ENCODE results near the gene RAPGEF1. TPM values are rescaled to one million over a fixed set of nuclear protein-coding genes. Genes with fewer than 3 reads are reported as not detected.

RAPGEF1 gene
- total and polyA plus RNA-seq, 7 experiments from 2014 or later = 1.2 to 181 (median 84.8) TPM

GRCh38 chr9:131695836-131696460, 43.9 kb downstream of the RAPGEF1 start:
- H3K36me3 ChIP-seq (ENCODE audit: control insufficient read depth in 2 of 3, insufficient read depth in 3 of 3, low read length in 3 of 3) = no peaks in the 10 kb centered on the region
- H3K27me3 Mint-ChIP-seq = no peaks in the 10 kb centered on the region
- H3K36me3 Mint-ChIP-seq = peaks cover 0 to 11% (median 6%) of the 10 kb centered on the region in 5 donors
- no peaks in the 10 kb centered on the region for H3K9me3 ChIP-seq (ENCODE audit: control insufficient read depth in 2 of 3, low read length in 3 of 3)
- H3K27ac ChIP-seq (ENCODE audit: low read depth, low read length) = no peak overlapping the region
- no peaks in the 10 kb centered on the region for H3K27me3 ChIP-seq (ENCODE audit: control insufficient read depth in 2 of 2, insufficient read depth in 2 of 2, low read length in 2 of 2)
- H3K4me1 Mint-ChIP-seq = peaks cover 67 to 96% (median 84%) of the 10 kb centered on the region in 7 donors
- peak overlapping the region in 1 of 9 donors; percentile 21 for H3K27ac Mint-ChIP-seq
- no peak for ATAC-seq
- no peaks in the 10 kb centered on the region for H3K9me3 Mint-ChIP-seq
- no peak overlapping the region for H3K4me3 Mint-ChIP-seq
- DNase-seq = no peak
- POLR2A ChIA-PET = interaction anchor here (1.7 to 4.8 kb wide), 2 partner anchors 18 to 38 kb away, joined by 3 to 16 read pairs; no protein-coding TSS in a partner anchor
- CTCF ChIA-PET = interaction anchor here (0.6 to 1.2 kb wide), 2 partner anchors 20 to 21 kb away, joined by 3 to 4 read pairs; no protein-coding TSS in a partner anchor
- peaks cover 23 to 37% of the 10 kb centered on the region in 2 donors for H3K4me1 ChIP-seq (ENCODE audit: control insufficient read depth in 2 of 2, insufficient read depth in 2 of 2, low read length in 2 of 2)
- intact Hi-C loops (cut with micrococcal nuclease) = no loop called here
- no peak overlapping the region for H3K4me3 ChIP-seq (ENCODE audit: low read length)

- no peaks in the 10 kb centered on the region for H3K36me3 ChIP-seq (ENCODE audit: control insufficient read depth in 2 of 3, insufficient read depth in 3 of 3, low read length in 3 of 3)
- ATAC-seq (no peak), DNase-seq (no peak)
- intact Hi-C loops (cut with micrococcal nuclease) = no loop called here
- no peaks in the 10 kb centered on the region for H3K27me3 Mint-ChIP-seq
- no peak overlapping the region for H3K27ac ChIP-seq (ENCODE audit: low read depth, low read length)
- no peak overlapping the region for H3K4me3 Mint-ChIP-seq
- H3K4me3 ChIP-seq (ENCODE audit: low read length) = no peak overlapping the region
- CTCF ChIA-PET = interaction anchor here (1.1 kb wide), 1 partner anchor 24 kb away, joined by 3 read pairs; no protein-coding TSS in a partner anchor
- POLR2A ChIA-PET = interaction anchor here (4.8 kb wide), 1 partner anchor 17 kb away, joined by 16 read pairs; no protein-coding TSS in a partner anchor
- no peaks in the 10 kb centered on the region for H3K27me3 ChIP-seq (ENCODE audit: control insufficient read depth in 2 of 2, insufficient read depth in 2 of 2, low read length in 2 of 2)
- peaks cover 0 to 11% (median 6%) of the 10 kb centered on the region in 5 donors for H3K36me3 Mint-ChIP-seq
- no peak overlapping the region for H3K27ac Mint-ChIP-seq
- H3K9me3 Mint-ChIP-seq = no peaks in the 10 kb centered on the region
- H3K9me3 ChIP-seq (ENCODE audit: control insufficient read depth in 2 of 3, low read length in 3 of 3) = no peaks in the 10 kb centered on the region
- H3K4me1 Mint-ChIP-seq = peaks cover 68 to 98% (median 86%) of the 10 kb centered on the region in 7 donors
- H3K4me1 ChIP-seq (ENCODE audit: control insufficient read depth in 2 of 2, insufficient read depth in 2 of 2, low read length in 2 of 2) = peaks cover 25 to 43% of the 10 kb centered on the region in 2 donors
Observed at GRCh38 chr9:131695366-131695765, 44.5 kb downstream of the RAPGEF1 start.

- DNase-seq (no peak), ATAC-seq (no peak)
- CTCF ChIA-PET = interaction anchor here (1.1 kb wide), 1 partner anchor 26 kb away, joined by 3 read pairs; no protein-coding TSS in a partner anchor
- Mint-ChIP-seq H3K9me3 (no peaks in the 10 kb centered on the region), H3K27me3 (no peaks in the 10 kb centered on the region), H3K4me1 (peaks cover 60 to 94% (median 84%) of the 10 kb centered on the region in 7 donors), H3K36me3 (peaks cover 0 to 9% (median 0%) of the 10 kb centered on the region in 5 donors), H3K27ac (peak overlapping the region in 6 of 9 donors; percentile 1 to 80 (median 38)), H3K4me3 (peak overlapping the region in 1 of 10 donors; percentile 3)
- H3K4me3 ChIP-seq (ENCODE audit: low read length) = no peak overlapping the region
- no peaks in the 10 kb centered on the region for H3K9me3 ChIP-seq (ENCODE audit: control insufficient read depth in 2 of 3, low read length in 3 of 3)
- no peak overlapping the region for H3K27ac ChIP-seq (ENCODE audit: low read depth, low read length)
- POLR2A ChIA-PET = interaction anchor here (1.0 to 4.8 kb wide), 3 partner anchors 15 to 41 kb away, joined by 3 to 16 read pairs (median 4); no protein-coding TSS in a partner anchor
- no peaks in the 10 kb centered on the region for H3K27me3 ChIP-seq (ENCODE audit: control insufficient read depth in 2 of 2, insufficient read depth in 2 of 2, low read length in 2 of 2)
- peaks cover 25 to 43% of the 10 kb centered on the region in 2 donors for H3K4me1 ChIP-seq (ENCODE audit: control insufficient read depth in 2 of 2, insufficient read depth in 2 of 2, low read length in 2 of 2)
- no peaks in the 10 kb centered on the region for H3K36me3 ChIP-seq (ENCODE audit: control insufficient read depth in 2 of 3, insufficient read depth in 3 of 3, low read length in 3 of 3)
- intact Hi-C loops (cut with micrococcal nuclease) = no loop called here
Observed at GRCh38 chr9:131693651-131694597, 46.0 kb downstream of the RAPGEF1 start.

GRCh38 chr9:131692612-131693562, 47.0 kb downstream of the RAPGEF1 start:
- Histone ChIP-seq H3K4me1 (ENCODE audit: control insufficient read depth in 2 of 2, insufficient read depth in 2 of 2, low read length in 2 of 2) (peaks cover 25 to 34% of the 10 kb centered on the region in 2 donors), H3K27me3 (ENCODE audit: control insufficient read depth in 2 of 2, insufficient read depth in 2 of 2, low read length in 2 of 2) (no peaks in the 10 kb centered on the region), H3K36me3 (ENCODE audit: control insufficient read depth in 2 of 3, insufficient read depth in 3 of 3, low read length in 3 of 3) (no peaks in the 10 kb centered on the region), H3K4me3 (ENCODE audit: low read length) (no peak overlapping the region), H3K9me3 (ENCODE audit: control insufficient read depth in 2 of 3, low read length in 3 of 3) (no peaks in the 10 kb centered on the region), H3K27ac (ENCODE audit: low read depth, low read length) (no peak overlapping the region)
- peak overlapping the region in 2 of 9 donors; percentile 2 to 64 for H3K27ac Mint-ChIP-seq
- DNase-seq = no peak
- intact Hi-C loops (cut with micrococcal nuclease) = no loop called here
- no peaks in the 10 kb centered on the region for H3K9me3 Mint-ChIP-seq
- peaks cover 0 to 9% (median 0%) of the 10 kb centered on the region in 5 donors for H3K36me3 Mint-ChIP-seq
- peaks cover 55 to 92% (median 81%) of the 10 kb centered on the region in 7 donors for H3K4me1 Mint-ChIP-seq
- ChIA-PET POLR2A (interaction anchor here (1.0 to 1.9 kb wide), 2 partner anchors 16 to 40 kb away, joined by 3 to 4 read pairs; no protein-coding TSS in a partner anchor), CTCF (no interaction called here)
- H3K27me3 Mint-ChIP-seq = no peaks in the 10 kb centered on the region
- no peak for ATAC-seq
- H3K4me3 Mint-ChIP-seq = peak overlapping the region in 3 of 10 donors; percentile 2 to 59 (median 11)

GRCh38 chr9:131691969-131692611, 47.8 kb downstream of the RAPGEF1 start:
- Histone ChIP-seq H3K4me3 (ENCODE audit: low read length) (no peak overlapping the region), H3K27ac (ENCODE audit: low read depth, low read length) (no peak overlapping the region), H3K4me1 (ENCODE audit: control insufficient read depth in 2 of 2, insufficient read depth in 2 of 2, low read length in 2 of 2) (peaks cover 25 to 34% of the 10 kb centered on the region in 2 donors), H3K27me3 (ENCODE audit: control insufficient read depth in 2 of 2, insufficient read depth in 2 of 2, low read length in 2 of 2) (no peaks in the 10 kb centered on the region), H3K36me3 (ENCODE audit: control insufficient read depth in 2 of 3, insufficient read depth in 3 of 3, low read length in 3 of 3) (no peaks in the 10 kb centered on the region), H3K9me3 (ENCODE audit: control insufficient read depth in 2 of 3, low read length in 3 of 3) (no peaks in the 10 kb centered on the region)
- Mint-ChIP-seq H3K27me3 (no peaks in the 10 kb centered on the region), H3K27ac (peak overlapping the region in 2 of 9 donors; percentile 48 to 64), H3K4me3 (peak overlapping the region in 8 of 10 donors; percentile 3 to 59 (median 52)), H3K36me3 (peaks cover 0 to 9% (median 0%) of the 10 kb centered on the region in 5 donors), H3K4me1 (peaks cover 55 to 88% (median 73%) of the 10 kb centered on the region in 7 donors), H3K9me3 (no peaks in the 10 kb centered on the region)
- DNase-seq (no peak), ATAC-seq (no peak)
- ChIA-PET CTCF (interaction anchor here (0.6 to 1.1 kb wide), 2 partner anchors 35 to 38 kb away, joined by 3 read pairs; no protein-coding TSS in a partner anchor), POLR2A (interaction anchor here (1.4 to 1.9 kb wide), 2 partner anchors 39 to 53 kb away, joined by 3 read pairs; no protein-coding TSS in a partner anchor)
- intact Hi-C loops (cut with micrococcal nuclease) = no loop called here

Measured in naive thymus-derived CD4-positive, alpha-beta T cell (primary cell).